ENCODE data around the gene SCLT1. TPM values are rescaled to one million over a fixed set of nuclear protein-coding genes. Genes with fewer than 3 reads are reported as not detected.

The SCLT1 gene
- total RNA-seq, 1 experiment from 2014 or later: 13.3 TPM

DNA sequence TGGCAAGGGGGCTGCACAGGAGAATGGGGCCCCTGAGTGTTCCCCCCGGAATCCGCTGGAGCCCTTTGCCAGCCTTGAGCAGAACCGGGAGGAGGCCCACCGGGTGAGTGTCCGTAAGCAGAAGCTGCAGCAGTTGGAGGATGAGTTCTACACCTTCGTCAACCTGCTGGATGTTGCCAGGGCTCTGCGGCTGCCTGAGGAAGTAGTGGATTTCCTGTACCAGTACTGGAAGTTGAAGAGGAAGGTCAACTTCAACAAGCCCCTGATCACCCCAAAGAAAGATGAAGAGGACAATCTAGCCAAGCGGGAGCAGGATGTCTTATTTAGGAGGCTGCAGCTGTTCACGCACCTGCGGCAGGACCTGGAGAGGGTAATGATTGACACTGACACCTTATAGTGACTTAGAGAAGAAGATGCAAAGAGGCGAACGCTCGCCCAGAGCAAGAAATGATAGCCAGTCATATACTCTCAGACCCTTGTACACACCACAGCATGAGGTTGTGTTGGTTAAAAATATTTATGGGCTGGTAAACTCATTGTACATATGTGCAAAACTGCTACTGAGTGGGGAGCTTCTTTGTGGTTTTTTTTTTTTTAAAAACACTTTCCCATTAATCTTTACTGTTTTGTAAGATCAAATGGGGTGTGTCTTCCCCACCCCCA is 231.4 kb downstream of the SCLT1 start:
- no peaks in the 10 kb centered on the region for H3K79me2 ChIP-seq (ENCODE audit: insufficient read depth, low read length)
- intact Hi-C loops (cut with micrococcal nuclease): loop anchor here (2.0 kb wide), 2 partner anchors 53 to 287 kb away; partner anchors contain the start of gene JADE1
- H2AFZ ChIP-seq (ENCODE audit: low read depth, low read length, poor library complexity, severe bottlenecking): no peak overlapping the region
- H3K27ac ChIP-seq (ENCODE audit: low read depth, low read length): no peak overlapping the region
- DNase-seq (ENCODE audit: low read depth, low spot score): no peak
- H3K4me1 ChIP-seq (ENCODE audit: control insufficient read depth in 1 of 2, insufficient read depth in 2 of 2, low read length in 2 of 2): no peaks in the 10 kb centered on the region
- ChIA-PET POLR2A (no interaction called here), RAD21 (ENCODE audit: low non-redundant PET in 1 of 2, low total read pairs in 2 of 2, uncharacterized antibody in 2 of 2, unreplicated experiment in 2 of 2) (no interaction called here), CTCF (interaction anchor here (0.7 to 1.5 kb wide), 2 partner anchors 408 to 670 kb away, joined by 3 to 6 read pairs; no protein-coding TSS in a partner anchor)
- no peak overlapping the region for H3K9ac ChIP-seq (ENCODE audit: low read length)
- no peaks in the 10 kb centered on the region for H3K27me3 ChIP-seq (ENCODE audit: insufficient read depth, low read length)
- H3K9me3 ChIP-seq (ENCODE audit: control insufficient read depth in 1 of 2, insufficient read depth in 1 of 2, low read depth in 1 of 2, low read length in 2 of 2): no peaks in the 10 kb centered on the region
- H4K20me1 ChIP-seq (ENCODE audit: insufficient read depth): no peaks in the 10 kb centered on the region
- no peak for ATAC-seq
- H3K4me2 ChIP-seq (ENCODE audit: low read length): no peak overlapping the region
- TF ChIP-seq, protein P1, sequence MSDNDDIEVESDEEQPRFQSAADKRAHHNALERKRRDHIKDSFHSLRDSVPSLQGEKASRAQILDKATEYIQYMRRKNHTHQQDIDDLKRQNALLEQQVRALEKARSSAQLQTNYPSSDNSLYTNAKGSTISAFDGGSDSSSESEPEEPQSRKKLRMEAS (IDR thresholded peaks at IDR 0.05): no peak
- TF ChIP-seq, protein P2, sequence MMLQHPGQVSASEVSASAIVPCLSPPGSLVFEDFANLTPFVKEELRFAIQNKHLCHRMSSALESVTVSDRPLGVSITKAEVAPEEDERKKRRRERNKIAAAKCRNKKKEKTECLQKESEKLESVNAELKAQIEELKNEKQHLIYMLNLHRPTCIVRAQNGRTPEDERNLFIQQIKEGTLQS (IDR thresholded peaks at IDR 0.05): no peak
- TF ChIP-seq POLR2A (IDR thresholded peaks at IDR 0.05; ENCODE audit: borderline replicate concordance, extremely low read depth, insufficient read depth, insufficient read length): no peak
- TF ChIP-seq, protein P3, sequence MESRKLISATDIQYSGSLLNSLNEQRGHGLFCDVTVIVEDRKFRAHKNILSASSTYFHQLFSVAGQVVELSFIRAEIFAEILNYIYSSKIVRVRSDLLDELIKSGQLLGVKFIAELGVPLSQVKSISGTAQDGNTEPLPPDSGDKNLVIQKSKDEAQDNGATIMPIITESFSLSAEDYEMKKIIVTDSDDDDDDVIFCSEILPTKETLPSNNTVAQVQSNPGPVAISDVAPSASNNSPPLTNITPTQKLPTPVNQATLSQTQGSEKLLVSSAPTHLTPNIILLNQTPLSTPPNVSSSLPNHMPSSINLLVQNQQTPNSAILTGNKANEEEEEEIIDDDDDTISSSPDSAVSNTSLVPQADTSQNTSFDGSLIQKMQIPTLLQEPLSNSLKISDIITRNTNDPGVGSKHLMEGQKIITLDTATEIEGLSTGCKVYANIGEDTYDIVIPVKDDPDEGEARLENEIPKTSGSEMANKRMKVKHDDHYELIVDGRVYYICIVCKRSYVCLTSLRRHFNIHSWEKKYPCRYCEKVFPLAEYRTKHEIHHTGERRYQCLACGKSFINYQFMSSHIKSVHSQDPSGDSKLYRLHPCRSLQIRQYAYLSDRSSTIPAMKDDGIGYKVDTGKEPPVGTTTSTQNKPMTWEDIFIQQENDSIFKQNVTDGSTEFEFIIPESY (IDR thresholded peaks at IDR 0.05; ENCODE audit: extremely low read depth, insufficient replicate concordance, low read length): no peak
- TF ChIP-seq, protein P4, sequence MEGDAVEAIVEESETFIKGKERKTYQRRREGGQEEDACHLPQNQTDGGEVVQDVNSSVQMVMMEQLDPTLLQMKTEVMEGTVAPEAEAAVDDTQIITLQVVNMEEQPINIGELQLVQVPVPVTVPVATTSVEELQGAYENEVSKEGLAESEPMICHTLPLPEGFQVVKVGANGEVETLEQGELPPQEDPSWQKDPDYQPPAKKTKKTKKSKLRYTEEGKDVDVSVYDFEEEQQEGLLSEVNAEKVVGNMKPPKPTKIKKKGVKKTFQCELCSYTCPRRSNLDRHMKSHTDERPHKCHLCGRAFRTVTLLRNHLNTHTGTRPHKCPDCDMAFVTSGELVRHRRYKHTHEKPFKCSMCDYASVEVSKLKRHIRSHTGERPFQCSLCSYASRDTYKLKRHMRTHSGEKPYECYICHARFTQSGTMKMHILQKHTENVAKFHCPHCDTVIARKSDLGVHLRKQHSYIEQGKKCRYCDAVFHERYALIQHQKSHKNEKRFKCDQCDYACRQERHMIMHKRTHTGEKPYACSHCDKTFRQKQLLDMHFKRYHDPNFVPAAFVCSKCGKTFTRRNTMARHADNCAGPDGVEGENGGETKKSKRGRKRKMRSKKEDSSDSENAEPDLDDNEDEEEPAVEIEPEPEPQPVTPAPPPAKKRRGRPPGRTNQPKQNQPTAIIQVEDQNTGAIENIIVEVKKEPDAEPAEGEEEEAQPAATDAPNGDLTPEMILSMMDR (IDR thresholded peaks at IDR 0.05 in 2 of 3, conservative IDR thresholded peaks at IDR 0.05 in 1 of 3; ENCODE audit: borderline replicate concordance in 1 of 3, insufficient read depth in 1 of 3, low read depth in 2 of 3, low read length in 2 of 3): no peak
- no peak for TF ChIP-seq FOSL1 (IDR thresholded peaks at IDR 0.05; ENCODE audit: low read depth)
- no peak for TF ChIP-seq EZH2 (IDR thresholded peaks at IDR 0.05)
- TF ChIP-seq, protein P5, sequence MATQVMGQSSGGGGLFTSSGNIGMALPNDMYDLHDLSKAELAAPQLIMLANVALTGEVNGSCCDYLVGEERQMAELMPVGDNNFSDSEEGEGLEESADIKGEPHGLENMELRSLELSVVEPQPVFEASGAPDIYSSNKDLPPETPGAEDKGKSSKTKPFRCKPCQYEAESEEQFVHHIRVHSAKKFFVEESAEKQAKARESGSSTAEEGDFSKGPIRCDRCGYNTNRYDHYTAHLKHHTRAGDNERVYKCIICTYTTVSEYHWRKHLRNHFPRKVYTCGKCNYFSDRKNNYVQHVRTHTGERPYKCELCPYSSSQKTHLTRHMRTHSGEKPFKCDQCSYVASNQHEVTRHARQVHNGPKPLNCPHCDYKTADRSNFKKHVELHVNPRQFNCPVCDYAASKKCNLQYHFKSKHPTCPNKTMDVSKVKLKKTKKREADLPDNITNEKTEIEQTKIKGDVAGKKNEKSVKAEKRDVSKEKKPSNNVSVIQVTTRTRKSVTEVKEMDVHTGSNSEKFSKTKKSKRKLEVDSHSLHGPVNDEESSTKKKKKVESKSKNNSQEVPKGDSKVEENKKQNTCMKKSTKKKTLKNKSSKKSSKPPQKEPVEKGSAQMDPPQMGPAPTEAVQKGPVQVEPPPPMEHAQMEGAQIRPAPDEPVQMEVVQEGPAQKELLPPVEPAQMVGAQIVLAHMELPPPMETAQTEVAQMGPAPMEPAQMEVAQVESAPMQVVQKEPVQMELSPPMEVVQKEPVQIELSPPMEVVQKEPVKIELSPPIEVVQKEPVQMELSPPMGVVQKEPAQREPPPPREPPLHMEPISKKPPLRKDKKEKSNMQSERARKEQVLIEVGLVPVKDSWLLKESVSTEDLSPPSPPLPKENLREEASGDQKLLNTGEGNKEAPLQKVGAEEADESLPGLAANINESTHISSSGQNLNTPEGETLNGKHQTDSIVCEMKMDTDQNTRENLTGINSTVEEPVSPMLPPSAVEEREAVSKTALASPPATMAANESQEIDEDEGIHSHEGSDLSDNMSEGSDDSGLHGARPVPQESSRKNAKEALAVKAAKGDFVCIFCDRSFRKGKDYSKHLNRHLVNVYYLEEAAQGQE (IDR thresholded peaks at IDR 0.05; ENCODE audit: low read depth): no peak
- TF ChIP-seq SP1 (IDR thresholded peaks at IDR 0.05; ENCODE audit: low read depth): no peak
- no peak for TF ChIP-seq RAD21 (IDR thresholded peaks at IDR 0.05; ENCODE audit: low read depth)
- TF ChIP-seq JUND (IDR thresholded peaks at IDR 0.05): no peak
- TF ChIP-seq TCF7L2 (IDR thresholded peaks at IDR 0.05; ENCODE audit: borderline replicate concordance, extremely low read depth, insufficient read depth, insufficient read length): no peak
- TF ChIP-seq YY1 (IDR thresholded peaks at IDR 0.05; ENCODE audit: extremely low read depth, insufficient replicate concordance, low read depth, low read length): no peak
- TF ChIP-seq CEBPB (IDR thresholded peaks at IDR 0.05; ENCODE audit: low read depth): no peak
- no TSS peak for BruUV-seq (replicated peaks)
- no peaks in the 10 kb centered on the region for H3K9me2 ChIP-seq (ENCODE audit: insufficient read depth)
- H3K4me3 ChIP-seq (replicated peaks in 1 of 2; ENCODE audit: low read depth in 1 of 2, low read length in 2 of 2): no peak overlapping the region
- H3K36me3 ChIP-seq (ENCODE audit: control insufficient read depth in 1 of 2, insufficient read depth in 2 of 2, low read length in 2 of 2): peaks cover 2 to 10% of the 10 kb centered on the region in 2 experiments; a peak in 2 of 4 replicates

Measured in HCT116 (cell line).